Measurements from ENCODE around the gene MAPK4.

Gene MAPK4

DNA sequence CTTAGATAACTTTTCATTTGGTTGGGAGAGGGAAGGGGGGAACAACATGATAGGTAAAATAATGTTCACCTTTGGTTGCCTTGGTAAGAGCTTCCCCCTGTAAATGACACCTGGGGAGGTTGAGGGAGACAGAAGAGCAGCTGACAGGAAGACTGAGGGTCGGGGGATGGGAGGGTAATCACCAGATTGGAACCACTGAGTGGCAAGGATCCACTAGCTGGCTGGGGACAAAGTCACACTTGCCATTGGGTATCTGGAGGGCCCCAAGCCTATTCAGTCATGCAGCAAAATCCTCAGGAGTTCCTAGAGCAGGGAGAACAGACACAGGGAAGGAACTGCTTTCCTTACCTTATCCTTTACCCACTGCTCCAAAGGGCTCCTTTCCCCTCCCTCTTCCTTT is 84.3 kb downstream of the MAPK4 start:
- FAIRE-seq: no peak
- DNase-seq (ENCODE audit: insufficient read length, low spot score): no peak
- TF ChIP-seq, protein P1, sequence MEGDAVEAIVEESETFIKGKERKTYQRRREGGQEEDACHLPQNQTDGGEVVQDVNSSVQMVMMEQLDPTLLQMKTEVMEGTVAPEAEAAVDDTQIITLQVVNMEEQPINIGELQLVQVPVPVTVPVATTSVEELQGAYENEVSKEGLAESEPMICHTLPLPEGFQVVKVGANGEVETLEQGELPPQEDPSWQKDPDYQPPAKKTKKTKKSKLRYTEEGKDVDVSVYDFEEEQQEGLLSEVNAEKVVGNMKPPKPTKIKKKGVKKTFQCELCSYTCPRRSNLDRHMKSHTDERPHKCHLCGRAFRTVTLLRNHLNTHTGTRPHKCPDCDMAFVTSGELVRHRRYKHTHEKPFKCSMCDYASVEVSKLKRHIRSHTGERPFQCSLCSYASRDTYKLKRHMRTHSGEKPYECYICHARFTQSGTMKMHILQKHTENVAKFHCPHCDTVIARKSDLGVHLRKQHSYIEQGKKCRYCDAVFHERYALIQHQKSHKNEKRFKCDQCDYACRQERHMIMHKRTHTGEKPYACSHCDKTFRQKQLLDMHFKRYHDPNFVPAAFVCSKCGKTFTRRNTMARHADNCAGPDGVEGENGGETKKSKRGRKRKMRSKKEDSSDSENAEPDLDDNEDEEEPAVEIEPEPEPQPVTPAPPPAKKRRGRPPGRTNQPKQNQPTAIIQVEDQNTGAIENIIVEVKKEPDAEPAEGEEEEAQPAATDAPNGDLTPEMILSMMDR (IDR thresholded peaks at IDR 0.05; ENCODE audit: insufficient read depth, missing control alignments): no peak

DNA sequence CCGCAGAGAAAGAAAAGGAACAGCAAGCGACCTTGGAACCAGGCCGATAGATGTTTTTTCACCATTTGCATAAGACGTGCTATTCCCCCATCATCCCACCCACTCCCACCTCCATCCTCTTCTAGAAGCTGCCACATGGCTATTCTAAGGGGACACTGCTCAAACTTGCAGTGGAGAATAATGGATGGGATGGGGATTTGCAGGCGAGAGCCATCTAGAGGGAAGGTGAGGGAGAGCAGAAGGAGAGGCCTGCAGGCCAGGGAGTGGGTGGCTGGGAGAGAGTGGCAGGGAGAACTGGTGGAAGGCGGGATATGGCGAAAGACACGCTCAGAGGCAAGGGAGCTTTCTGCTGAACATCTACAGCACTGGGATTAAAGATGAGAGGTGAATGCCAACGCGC is 84.9 kb downstream of the MAPK4 start:
- DNase-seq (ENCODE audit: insufficient read length, low spot score) (no peak), FAIRE-seq (no peak)
- TF ChIP-seq, protein P1 (IDR thresholded peaks at IDR 0.05; ENCODE audit: insufficient read depth, missing control alignments): peak; percentile 49

DNA sequence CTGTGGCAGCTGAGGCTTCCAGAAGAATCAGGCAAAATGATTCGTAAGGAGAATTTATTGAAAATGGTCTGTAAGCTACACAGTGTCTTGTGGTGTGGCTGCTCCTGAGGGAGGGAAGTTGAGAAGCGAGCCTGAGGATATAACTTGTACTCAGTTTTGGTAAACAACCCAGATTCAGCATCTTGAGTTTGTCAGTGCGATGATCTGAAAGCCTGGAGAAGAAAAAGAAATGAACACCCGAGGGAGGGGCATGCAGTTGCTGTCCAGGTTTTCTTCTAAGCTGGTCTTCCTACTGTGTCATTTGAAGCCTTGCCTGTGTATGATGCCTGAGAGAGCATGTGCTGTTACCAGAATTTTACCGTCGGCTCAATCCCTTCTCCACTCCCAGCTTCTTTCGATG is 87.3 kb downstream of the MAPK4 start:
- DNase-seq (ENCODE audit: insufficient read length, low spot score) (no peak), FAIRE-seq (no peak)
- TF ChIP-seq, protein P1 (IDR thresholded peaks at IDR 0.05; ENCODE audit: insufficient read depth, missing control alignments): no peak

DNA sequence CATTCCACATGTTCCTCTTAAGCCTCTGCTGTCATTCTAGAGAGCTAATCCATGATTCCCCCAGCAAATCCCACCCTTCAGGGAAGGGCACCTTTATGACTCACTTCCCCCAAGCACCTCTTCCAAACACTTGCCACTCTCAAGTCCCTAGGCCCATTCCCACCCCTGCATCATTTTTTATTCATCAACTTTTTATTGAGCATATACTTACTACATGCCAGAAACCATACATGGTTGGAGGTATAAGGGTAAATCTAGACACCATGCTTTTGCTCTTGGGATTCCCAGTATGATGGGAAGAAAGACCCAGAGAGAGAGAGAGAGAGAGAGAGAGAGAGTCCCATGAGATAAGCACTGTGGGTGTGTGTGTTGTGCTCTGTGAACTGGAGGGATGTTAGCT is 87.9 kb downstream of the MAPK4 start:
- FAIRE-seq: no peak
- TF ChIP-seq, protein P1 (IDR thresholded peaks at IDR 0.05; ENCODE audit: insufficient read depth, missing control alignments): no peak
- no peak for DNase-seq (ENCODE audit: insufficient read length, low spot score)

DNA sequence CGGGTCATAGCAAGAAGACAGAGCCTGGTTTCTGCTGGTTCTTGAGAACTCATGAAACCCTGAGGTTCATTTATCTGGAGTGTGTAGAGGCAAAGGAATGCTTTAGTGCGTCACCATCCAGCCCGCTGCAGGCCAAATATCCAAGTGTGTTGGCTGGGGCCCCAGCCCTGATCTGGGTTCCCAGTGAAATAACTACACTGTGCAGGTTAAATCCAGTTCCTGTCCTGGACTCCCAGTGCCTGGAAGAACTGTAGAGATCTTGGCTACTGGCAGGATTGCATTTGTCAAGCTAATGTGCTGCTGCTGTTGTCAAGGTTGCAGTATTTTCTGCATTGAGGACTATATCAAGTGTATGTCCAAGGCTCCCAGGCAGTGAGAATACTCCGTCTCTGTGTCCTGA is 89.9 kb downstream of the MAPK4 start:
- TF ChIP-seq, protein P1 (IDR thresholded peaks at IDR 0.05; ENCODE audit: insufficient read depth, missing control alignments): no peak
- no peak for FAIRE-seq
- DNase-seq (ENCODE audit: insufficient read length, low spot score): no peak

DNA sequence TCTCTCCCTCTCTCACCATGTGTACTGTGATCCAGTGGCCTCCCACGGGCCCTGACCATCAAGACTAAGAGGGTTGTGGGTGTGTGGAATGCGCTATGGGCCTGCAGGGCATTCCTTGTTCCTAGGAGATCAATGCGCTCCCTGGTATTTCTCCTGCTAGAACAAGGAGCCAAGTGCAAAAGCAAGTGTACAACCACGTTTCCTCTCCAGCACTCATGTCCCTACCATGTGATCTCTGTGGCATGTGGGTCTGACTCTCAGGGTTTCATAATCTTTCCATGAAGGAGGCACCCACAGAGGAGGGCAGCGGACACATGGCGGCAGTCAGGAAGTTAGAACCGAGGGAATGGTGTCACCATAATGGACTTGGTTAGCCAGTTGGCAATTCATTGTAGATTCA is 91.4 kb downstream of the MAPK4 start:
- TF ChIP-seq, protein P1 (IDR thresholded peaks at IDR 0.05; ENCODE audit: insufficient read depth, missing control alignments): no peak
- DNase-seq (ENCODE audit: insufficient read length, low spot score): no peak
- no peak for FAIRE-seq

DNA sequence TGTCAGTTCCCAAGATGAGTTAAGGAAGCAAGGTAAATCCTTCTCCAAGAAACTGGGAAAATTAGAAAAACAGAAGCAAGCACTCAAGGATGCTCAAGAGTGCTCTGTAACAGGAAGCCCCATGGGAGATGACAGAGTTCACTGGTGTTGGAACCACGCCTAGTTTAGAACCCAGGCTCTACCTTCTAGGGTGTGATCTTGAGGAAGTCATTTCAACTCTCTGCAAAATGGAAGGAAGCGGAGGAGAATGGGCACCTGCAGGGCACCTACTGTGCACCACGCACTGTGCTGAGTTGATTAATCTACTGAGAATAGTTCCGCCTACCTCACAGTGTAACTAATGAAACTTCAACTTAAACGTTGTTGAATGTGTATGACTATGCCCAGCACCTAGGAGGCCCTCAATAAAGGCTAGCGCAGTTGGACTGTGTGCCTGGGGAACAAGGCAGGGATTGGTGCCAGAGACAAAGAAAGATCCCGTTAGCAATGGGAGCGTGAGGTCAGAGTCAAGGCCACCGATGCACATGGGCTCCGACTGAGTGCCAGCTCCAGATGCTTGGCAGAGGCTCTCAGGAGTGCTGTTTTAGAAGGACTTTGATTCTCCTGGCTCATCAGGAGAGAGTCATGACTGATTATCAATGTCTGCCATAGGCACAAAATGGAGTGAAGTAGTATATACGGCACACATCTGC is 93.7 kb downstream of the MAPK4 start:
- DNase-seq (ENCODE audit: insufficient read length, low spot score) (no peak), FAIRE-seq (no peak)
- TF ChIP-seq, protein P1 (IDR thresholded peaks at IDR 0.05; ENCODE audit: insufficient read depth, missing control alignments): no peak

All from D721Med (cell line).